ENCODE data around the gene SULT6B1.

Gene SULT6B1

GRCh38 chr2:37153224-37153623, 35.2 kb downstream of the SULT6B1 start:
- H3K4me3 ChIP-seq (ENCODE audit: low read depth in 1 of 2, low read length in 2 of 2): no peak overlapping the region
- ATAC-seq (ENCODE audit: insufficient read depth, low read depth) (no peak), DNase-seq (no peak)
- peaks cover 40% of the 10 kb centered on the region; the same call in 1 of the 2 replicates for H4K20me1 ChIP-seq (ENCODE audit: insufficient read depth, low read length)
- H3K4me1 ChIP-seq (ENCODE audit: insufficient read depth, low read length): peaks cover 56% of the 10 kb centered on the region
- H3K27ac ChIP-seq (ENCODE audit: low read length): no peak overlapping the region
- H3K4me2 ChIP-seq (ENCODE audit: insufficient read depth, low read length): peak overlapping the region; percentile 37; the same call in 1 of the 2 replicates
- no peak overlapping the region for H3K9ac ChIP-seq (ENCODE audit: low read depth, low read length)
- peaks cover 38% of the 10 kb centered on the region for H3K36me3 ChIP-seq (ENCODE audit: insufficient read depth, low read length)
- H3K9me3 ChIP-seq (ENCODE audit: insufficient read depth, low read length, severe bottlenecking): no peaks in the 10 kb centered on the region
- H3K27me3 ChIP-seq (ENCODE audit: insufficient read depth, low read length, poor library complexity): no peaks in the 10 kb centered on the region
- no peak overlapping the region for H2AFZ ChIP-seq (ENCODE audit: low read depth, low read length)
- peaks cover 90% of the 10 kb centered on the region for H3K79me2 ChIP-seq (ENCODE audit: insufficient read depth, low read length)
- TF ChIP-seq EZH2 (IDR thresholded peaks at IDR 0.05; ENCODE audit: borderline replicate concordance, low read depth, low read length, severe bottlenecking) (no peak), CTCF (IDR thresholded peaks at IDR 0.05; ENCODE audit: borderline replicate concordance, extremely low read depth, low read length, poor library complexity, severe bottlenecking) (no peak)

- H2AFZ ChIP-seq (ENCODE audit: low read depth, low read length): no peak overlapping the region
- H3K79me2 ChIP-seq (ENCODE audit: insufficient read depth, low read length): peaks cover 70% of the 10 kb centered on the region
- TF ChIP-seq EZH2 (IDR thresholded peaks at IDR 0.05; ENCODE audit: borderline replicate concordance, low read depth, low read length, severe bottlenecking): no peak
- H3K9ac ChIP-seq (ENCODE audit: low read depth, low read length): no peak overlapping the region
- H3K36me3 ChIP-seq (ENCODE audit: insufficient read depth, low read length): peaks cover 64% of the 10 kb centered on the region
- DNase-seq: no peak
- H3K27ac ChIP-seq (ENCODE audit: low read length): no peak overlapping the region
- no peak overlapping the region for H3K4me2 ChIP-seq (ENCODE audit: insufficient read depth, low read length)
- no peaks in the 10 kb centered on the region for H3K9me3 ChIP-seq (ENCODE audit: insufficient read depth, low read length, severe bottlenecking)
- no peaks in the 10 kb centered on the region for H3K27me3 ChIP-seq (ENCODE audit: insufficient read depth, low read length, poor library complexity)
- H4K20me1 ChIP-seq (ENCODE audit: insufficient read depth, low read length): peaks cover 36% of the 10 kb centered on the region; the same call in 1 of the 2 replicates
- no peak overlapping the region for H3K4me3 ChIP-seq (ENCODE audit: low read depth in 1 of 2, low read length in 2 of 2)
- ATAC-seq (ENCODE audit: insufficient read depth, low read depth): no peak
- H3K4me1 ChIP-seq (ENCODE audit: insufficient read depth, low read length): peaks cover 31% of the 10 kb centered on the region
These were observed 38.7 kb downstream of the SULT6B1 start for GRCh38 chr2:37149626-37150322.

DNA sequence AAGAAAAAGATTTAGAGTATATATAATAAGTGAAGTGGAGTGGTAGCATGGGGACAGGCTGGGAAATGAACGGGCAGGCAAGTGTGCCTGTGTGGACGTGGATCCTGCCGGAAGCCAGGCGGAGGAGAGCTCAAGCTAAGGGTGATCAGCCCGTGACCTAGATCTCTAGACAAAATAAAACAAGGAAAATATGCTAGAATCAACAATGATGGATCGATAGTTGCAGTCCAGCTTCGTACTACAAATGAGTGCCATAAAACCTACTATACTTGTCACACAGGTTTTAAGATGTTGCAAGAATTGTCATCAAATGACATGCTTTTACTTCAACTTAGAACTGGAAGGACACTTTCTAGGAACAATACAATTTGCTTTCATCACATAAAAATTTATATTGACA, 40.1 kb downstream of the SULT6B1 start:
- no peak for DNase-seq
- Histone ChIP-seq H3K9ac (ENCODE audit: low read depth, low read length) (no peak overlapping the region), H4K20me1 (ENCODE audit: insufficient read depth, low read length) (peaks cover 31% of the 10 kb centered on the region; the same call in 1 of the 2 replicates), H3K9me3 (ENCODE audit: insufficient read depth, low read length, severe bottlenecking) (no peaks in the 10 kb centered on the region), H3K27me3 (ENCODE audit: insufficient read depth, low read length, poor library complexity) (no peaks in the 10 kb centered on the region), H3K4me1 (ENCODE audit: insufficient read depth, low read length) (peaks cover 20% of the 10 kb centered on the region; the same call in 1 of the 2 replicates), H3K27ac (ENCODE audit: low read length) (no peak overlapping the region), H3K79me2 (ENCODE audit: insufficient read depth, low read length) (peaks cover 60% of the 10 kb centered on the region), H3K36me3 (ENCODE audit: insufficient read depth, low read length) (peaks cover 72% of the 10 kb centered on the region), H2AFZ (ENCODE audit: low read depth, low read length) (no peak overlapping the region), H3K4me2 (ENCODE audit: insufficient read depth, low read length) (no peak overlapping the region), H3K4me3 (ENCODE audit: low read depth in 1 of 2, low read length in 2 of 2) (no peak overlapping the region)
- ATAC-seq (ENCODE audit: insufficient read depth, low read depth): no peak
- TF ChIP-seq CTCF (IDR thresholded peaks at IDR 0.05; ENCODE audit: borderline replicate concordance, extremely low read depth, low read length, poor library complexity, severe bottlenecking) (no peak), EZH2 (IDR thresholded peaks at IDR 0.05; ENCODE audit: borderline replicate concordance, low read depth, low read length, severe bottlenecking) (no peak)

DNA sequence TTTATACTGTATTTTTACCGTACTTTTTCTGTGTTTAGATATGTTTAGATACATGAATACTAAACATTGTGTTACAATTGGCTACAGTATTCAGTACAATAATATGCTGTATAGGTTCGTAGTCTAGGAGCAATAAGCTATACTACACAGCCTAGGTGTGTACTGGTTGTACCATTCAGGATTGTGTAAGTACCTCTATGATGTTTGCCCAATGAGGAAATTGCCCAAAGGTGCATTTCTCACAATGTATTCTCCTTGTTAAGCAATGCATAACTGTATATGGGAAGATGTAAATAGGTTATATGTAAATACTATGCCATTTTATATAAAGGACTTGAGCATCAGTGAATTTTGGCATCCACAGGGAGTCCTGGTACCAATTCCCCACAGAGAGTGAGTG, 42.4 kb downstream of the SULT6B1 start:
- no peak for DNase-seq
- H3K9me3 ChIP-seq (ENCODE audit: insufficient read depth, low read length, severe bottlenecking): no peaks in the 10 kb centered on the region
- H4K20me1 ChIP-seq (ENCODE audit: insufficient read depth, low read length): peaks cover 18% of the 10 kb centered on the region; the same call in 1 of the 2 replicates
- no peak overlapping the region for H3K4me3 ChIP-seq (ENCODE audit: low read depth in 1 of 2, low read length in 2 of 2)
- H3K4me1 ChIP-seq (ENCODE audit: insufficient read depth, low read length): no peaks in the 10 kb centered on the region; the same call in 1 of the 2 replicates
- H3K36me3 ChIP-seq (ENCODE audit: insufficient read depth, low read length): peaks cover 80% of the 10 kb centered on the region
- H2AFZ ChIP-seq (ENCODE audit: low read depth, low read length): no peak overlapping the region
- peaks cover 37% of the 10 kb centered on the region for H3K79me2 ChIP-seq (ENCODE audit: insufficient read depth, low read length)
- no peak overlapping the region for H3K27ac ChIP-seq (ENCODE audit: low read length)
- TF ChIP-seq EZH2 (IDR thresholded peaks at IDR 0.05; ENCODE audit: borderline replicate concordance, low read depth, low read length, severe bottlenecking) (no peak), CTCF (IDR thresholded peaks at IDR 0.05; ENCODE audit: borderline replicate concordance, extremely low read depth, low read length, poor library complexity, severe bottlenecking) (no peak)
- ATAC-seq (ENCODE audit: insufficient read depth, low read depth): no peak
- H3K4me2 ChIP-seq (ENCODE audit: insufficient read depth, low read length): no peak overlapping the region
- no peak overlapping the region for H3K9ac ChIP-seq (ENCODE audit: low read depth, low read length)
- H3K27me3 ChIP-seq (ENCODE audit: insufficient read depth, low read length, poor library complexity): no peaks in the 10 kb centered on the region
